GM12872 (cell line): ENCODE results near the gene ANKRD40.

Experiments used
- CTCF ChIP-seq: IDR thresholded peaks from 3 replicates; pipeline ENCODE4 v1.5.1; 2011; ENCODE audit warnings: low read depth, mild to moderate bottlenecking, low read length, moderate library complexity; ENCODE audit not compliant: insufficient read depth

The ANKRD40 gene

GRCh38 chr17:50682938-50683337 is 24.8 kb downstream of the ANKRD40 start:
- TF ChIP-seq CTCF, result no peak

GRCh38 chr17:50682441-50682840 is 25.3 kb downstream of the ANKRD40 start:
- no peak for TF ChIP-seq CTCF

GRCh38 chr17:50681263-50682200 is 26.2 kb downstream of the ANKRD40 start:
- TF ChIP-seq CTCF, result 0 out of 3 replicates have a peak, but pooled peaks have one; percentile 15

- TF ChIP-seq CTCF, result no peak
These were observed 27.6 kb downstream of the ANKRD40 start for GRCh38 chr17:50680126-50680525.

GRCh38 chr17:50679008-50679544 is 28.6 kb downstream of the ANKRD40 start:
- TF ChIP-seq CTCF, result no peak

GRCh38 chr17:50677851-50678375 is 29.8 kb downstream of the ANKRD40 start:
- TF ChIP-seq CTCF, result no peak

GRCh38 chr17:50676065-50676975 is 31.4 kb downstream of the ANKRD40 start:
- no peak for TF ChIP-seq CTCF
